ENCODE data around the gene ZFYVE27. TPM values are rescaled to one million over a fixed set of nuclear protein-coding genes. Genes with fewer than 3 reads are reported as not detected.

The ZFYVE27 gene
- total RNA-seq, 2 donors from 2014 or later, result 45.9 to 47.9 TPM

- no peak overlapping the region for H3K4me3 ChIP-seq
- DNase-seq, result no peak
- H3K9ac ChIP-seq (ENCODE audit: low read depth in 2 of 2, low read length in 2 of 2), result no peak overlapping the region
- no peaks in the 10 kb centered on the region for H3K9me3 ChIP-seq
- no peaks in the 10 kb centered on the region for H3K4me1 ChIP-seq
- no peak overlapping the region for H3K27ac ChIP-seq
- H3K36me3 ChIP-seq, result no peaks in the 10 kb centered on the region
- TF ChIP-seq CTCF (IDR thresholded peaks at IDR 0.05), result no peak
- H3K27me3 ChIP-seq, result peaks cover 34% of the 10 kb centered on the region
- intact Hi-C loops (cut with DNase I), result loop anchor here (10.0 kb wide), 1 partner anchor 96 kb away; no protein-coding TSS in a partner anchor
These were observed 31.7 kb downstream of the ZFYVE27 start for GRCh38 chr10:97768322-97769315.

GRCh38 chr10:97770255-97770654 is 33.3 kb downstream of the ZFYVE27 start:
- no peak overlapping the region for H3K9ac ChIP-seq (ENCODE audit: low read depth in 2 of 2, low read length in 2 of 2)
- H3K4me3 ChIP-seq, result no peak overlapping the region

GRCh38 chr10:97771055-97771891 is 34.3 kb downstream of the ZFYVE27 start:
- TF ChIP-seq CTCF (IDR thresholded peaks at IDR 0.05), result no peak
- H3K27ac ChIP-seq, result no peak overlapping the region

More at GRCh38 chr10:97770255-97770654, 33.3 kb downstream of the ZFYVE27 start:
- DNase-seq, result no peak
- Histone ChIP-seq H3K27ac (no peak overlapping the region), H3K4me1 (no peaks in the 10 kb centered on the region), H3K27me3 (peaks cover 34% of the 10 kb centered on the region), H3K36me3 (no peaks in the 10 kb centered on the region), H3K9me3 (no peaks in the 10 kb centered on the region)
- intact Hi-C loops (cut with DNase I), result no loop called here
- no peak for TF ChIP-seq CTCF (IDR thresholded peaks at IDR 0.05)

GRCh38 chr10:97771913-97772823 is 35.2 kb downstream of the ZFYVE27 start, which contains the start of gene SFRP5:
Gene SFRP5 (minus strand): TSS chr10:97771999. CDS start chr10:97771833, 166 bp downstream.
- TF ChIP-seq CTCF (IDR thresholded peaks at IDR 0.05), result no peak
- H3K4me1 ChIP-seq, result no peaks in the 10 kb centered on the region
- H3K9ac ChIP-seq (ENCODE audit: low read depth in 2 of 2, low read length in 2 of 2), result no peak within 1 kb of the TSS
- no peak for DNase-seq
- H3K9me3 ChIP-seq, result no peaks in the 10 kb centered on the region
- no peak within 1 kb of the TSS for H3K4me3 ChIP-seq
- peaks cover 34% of the 10 kb centered on the region for H3K27me3 ChIP-seq
- no peak within 1 kb of the TSS for H3K27ac ChIP-seq
- intact Hi-C loops (cut with DNase I), result no loop called here
- no peaks in the 10 kb centered on the region for H3K36me3 ChIP-seq

More at GRCh38 chr10:97771055-97771891, 34.3 kb downstream of the ZFYVE27 start:
- peaks cover 34% of the 10 kb centered on the region for H3K27me3 ChIP-seq
- no peak overlapping the region for H3K4me3 ChIP-seq
- no peak for DNase-seq
- no peaks in the 10 kb centered on the region for H3K36me3 ChIP-seq
- intact Hi-C loops (cut with DNase I), result no loop called here
- H3K4me1 ChIP-seq, result no peaks in the 10 kb centered on the region
- H3K9ac ChIP-seq (ENCODE audit: low read depth in 2 of 2, low read length in 2 of 2), result no peak overlapping the region
- H3K9me3 ChIP-seq, result no peaks in the 10 kb centered on the region

Measured in colonic mucosa (tissue), 4 donors.